Measurements from ENCODE around the gene PPP6R1. TPM values are rescaled to one million over a fixed set of nuclear protein-coding genes. Genes with fewer than 3 reads are reported as not detected.

Gene PPP6R1
- total RNA-seq, 4 donors from 2014 or later, result 5.6 to 70.4 (median 16.3) TPM

- Histone ChIP-seq H3K27ac (peak overlapping the region; percentile 92), H3K27me3 (no peaks in the 10 kb centered on the region), H3K4me1 (peaks cover 5 to 10% of the 10 kb centered on the region in 2 donors), H3K4me3 (peak overlapping the region; percentile 73 to 79), H3K36me3 (no peaks in the 10 kb centered on the region), H3K9me3 (no peaks in the 10 kb centered on the region)
- no peak for TF ChIP-seq POLR2A (IDR thresholded peaks at IDR 0.05)
- TF ChIP-seq CTCF (IDR thresholded peaks at IDR 0.05), result no peak
- DNase-seq, result no peak
- intact Hi-C loops (cut with DNase I; ENCODE audit: low total_unique reads), result no loop called here
Measured at GRCh38 chr19:55259540-55260210, 858 bp upstream of the PPP6R1 start.

GRCh38 chr19:55258476-55258827, 365 bp downstream of the PPP6R1 start:
- Histone ChIP-seq H3K9me3 (no peaks in the 10 kb centered on the region), H3K4me3 (peak overlapping the region; percentile 73 to 79), H3K36me3 (no peaks in the 10 kb centered on the region), H3K27ac (peak overlapping the region; percentile 72 to 92), H3K27me3 (no peaks in the 10 kb centered on the region), H3K4me1 (peaks cover 5 to 10% of the 10 kb centered on the region in 2 donors)
- no peak for DNase-seq
- intact Hi-C loops (cut with DNase I; ENCODE audit: low total_unique reads), result no loop called here
- TF ChIP-seq CTCF (IDR thresholded peaks at IDR 0.05) (no peak), POLR2A (IDR thresholded peaks at IDR 0.05) (no peak)

GRCh38 chr19:55257461-55258420, 1.1 kb downstream of the PPP6R1 start:
- no peaks in the 10 kb centered on the region for H3K9me3 ChIP-seq
- intact Hi-C loops (cut with DNase I; ENCODE audit: low total_unique reads), result no loop called here
- peak in 1 of 2 donors; percentile 25 for DNase-seq

GRCh38 chr19:55256562-55257460, 2.0 kb downstream of the PPP6R1 start:
- TF ChIP-seq POLR2A (IDR thresholded peaks at IDR 0.05), result no peak
- TF ChIP-seq CTCF (IDR thresholded peaks at IDR 0.05), result no peak
- intact Hi-C loops (cut with DNase I; ENCODE audit: low total_unique reads), result no loop called here
- Histone ChIP-seq H3K4me3 (peak overlapping the region; percentile 73 to 79), H3K27ac (no peak overlapping the region), H3K27me3 (no peaks in the 10 kb centered on the region), H3K4me1 (peaks cover 5 to 10% of the 10 kb centered on the region in 2 donors), H3K36me3 (no peaks in the 10 kb centered on the region), H3K9me3 (no peaks in the 10 kb centered on the region)
- no peak for DNase-seq

More at GRCh38 chr19:55257461-55258420, 1.1 kb downstream of the PPP6R1 start:
- peaks cover 5 to 10% of the 10 kb centered on the region in 2 donors for H3K4me1 ChIP-seq
- no peaks in the 10 kb centered on the region for H3K36me3 ChIP-seq
- H3K27me3 ChIP-seq, result no peaks in the 10 kb centered on the region
- H3K27ac ChIP-seq, result peak overlapping the region; percentile 72 to 92
- no peak for TF ChIP-seq CTCF (IDR thresholded peaks at IDR 0.05)
- TF ChIP-seq POLR2A (IDR thresholded peaks at IDR 0.05), result no peak
- H3K4me3 ChIP-seq, result peak overlapping the region; percentile 73 to 79

Data from uterus (tissue), 4 donors.